HEK293 (cell line): ENCODE measurements around the gene HINT3.

Source experiments
- CTCF ChIA-PET: fragments of 350-600 bp; formaldehyde crosslinking; extraction: SDS; loops from one replicate; lab custom pipeline; 2021; ENCODE audit warnings: antibody characterized with exemption; lab: Yijun Ruan, JAX
- POLR2A ChIA-PET: fragments of 300-600 bp; formaldehyde crosslinking; extraction: SDS; loops from one replicate; lab custom pipeline; 2020; ENCODE audit warnings: antibody characterized with exemption, inconsistent platforms; lab: Yijun Ruan, JAX
- H3K27ac ChIP-seq: fragments of 200-500 bp; sonication (Bioruptor generic); 2 replicates; pipeline ENCODE4 v1.5.1; 2014; ENCODE audit warnings: low read depth, low read length, control low read depth, inconsistent platforms; ENCODE audit errors: extremely low read depth
- H3K36me3 ChIP-seq, 2 experiments: fragments of 200-500 bp in 1 of 2; sonication (Bioruptor generic) in 1 of 2; 1 replicate in 1 of 2; 2 replicates in 1 of 2; pipeline ENCODE4 v1.5.1; 2014 to 2017; ENCODE audit warnings: inconsistent platforms in 2 of 2, low read length in 2 of 2; ENCODE audit not compliant: control insufficient read depth in 2 of 2, insufficient read depth in 1 of 2
- H3K4me1 ChIP-seq: fragments of 200-500 bp; sonication (Bioruptor generic); 2 replicates; pipeline ENCODE4 v1.5.1; 2014; ENCODE audit warnings: mild to moderate bottlenecking, low read length, inconsistent platforms; ENCODE audit not compliant: control insufficient read depth, insufficient read depth
- H3K4me3 ChIP-seq: 2 replicates; pipeline ENCODE4 v1.5.1; 2011; ENCODE audit warnings: low read depth, mild to moderate bottlenecking, control low read depth, low read length, moderate library complexity
- H3K9me3 ChIP-seq: fragments of 200-500 bp; sonication (Bioruptor generic); 2 replicates; pipeline ENCODE4 v1.5.1; 2014; ENCODE audit warnings: low read depth, low read length, inconsistent platforms; ENCODE audit not compliant: control insufficient read depth, insufficient read depth
- KLF7 ChIP-seq: fragments of 450-650 bp; formaldehyde crosslinking; IDR thresholded peaks from 2 replicates; pipeline ENCODE4 v1.5.1; 2016; ENCODE audit warnings: missing biosample characterization, missing genetic modification characterization, borderline replicate concordance
- OSR2 ChIP-seq: fragments of 450-650 bp; formaldehyde crosslinking; IDR thresholded peaks from 2 replicates; pipeline ENCODE4 v1.5.1; 2016; ENCODE audit warnings: missing biosample characterization, missing genetic modification characterization
- PRDM1 ChIP-seq: fragments of 450-650 bp; formaldehyde crosslinking; IDR thresholded peaks from 2 replicates; pipeline ENCODE4; 2016; ENCODE audit warnings: missing biosample characterization, missing genetic modification characterization
- TCF7L2 ChIP-seq: IDR thresholded peaks from 2 replicates; pipeline ENCODE4 v1.6.1; 2011; ENCODE audit warnings: low read depth, mild to moderate bottlenecking, inconsistent platforms, low read length, moderate library complexity, borderline replicate concordance
- WT1 ChIP-seq: fragments of 450-650 bp; formaldehyde crosslinking; IDR thresholded peaks from 2 replicates; pipeline ENCODE4 v1.5.1; 2016; ENCODE audit warnings: missing biosample characterization, missing genetic modification characterization
- ZBTB1 ChIP-seq: fragments of 450-650 bp; formaldehyde crosslinking; IDR thresholded peaks from 2 replicates; pipeline ENCODE4 v1.5.1; 2016; ENCODE audit warnings: missing biosample characterization, missing genetic modification characterization
- ZBTB17 ChIP-seq: fragments of 450-650 bp; formaldehyde crosslinking; IDR thresholded peaks from 2 replicates; pipeline ENCODE4 v1.5.1; 2016; ENCODE audit warnings: missing biosample characterization, missing genetic modification characterization
- ZBTB48 ChIP-seq: fragments of 450-650 bp; formaldehyde crosslinking; IDR thresholded peaks from 2 replicates; pipeline ENCODE4 v1.5.1; 2016; ENCODE audit warnings: missing biosample characterization, missing genetic modification characterization
- ZBTB7A ChIP-seq: fragments of 450-650 bp; formaldehyde crosslinking; IDR thresholded peaks from 2 replicates; pipeline ENCODE4 v1.5.1; 2016; ENCODE audit warnings: low read depth, missing biosample characterization, missing genetic modification characterization
- ZEB2 ChIP-seq: fragments of 450-650 bp; formaldehyde crosslinking; IDR thresholded peaks from 2 replicates; pipeline ENCODE4 v1.5.1; 2016; ENCODE audit warnings: missing biosample characterization, missing genetic modification characterization
- ZFP69B ChIP-seq: fragments of 450-650 bp; formaldehyde crosslinking; IDR thresholded peaks from 2 replicates; pipeline ENCODE4 v1.5.1; 2016; ENCODE audit warnings: missing biosample characterization, missing genetic modification characterization
- ZNF155 ChIP-seq: fragments of 450-650 bp; formaldehyde crosslinking; IDR thresholded peaks from 2 replicates; pipeline ENCODE4 v1.5.1; 2016; ENCODE audit warnings: missing biosample characterization, missing genetic modification characterization
- ZNF175 ChIP-seq: fragments of 450-650 bp; formaldehyde crosslinking; IDR thresholded peaks from 2 replicates; pipeline ENCODE4 v1.5.1; 2016; ENCODE audit warnings: missing biosample characterization, missing genetic modification characterization
- ZNF211 ChIP-seq: fragments of 450-650 bp; formaldehyde crosslinking; IDR thresholded peaks from 2 replicates; pipeline ENCODE4 v1.5.1; 2016; ENCODE audit warnings: low read depth, missing biosample characterization, missing genetic modification characterization
- ZNF335 ChIP-seq: fragments of 450-650 bp; formaldehyde crosslinking; conservative IDR thresholded peaks from 2 replicates; pipeline ENCODE4 v1.5.1; 2016; ENCODE audit warnings: missing biosample characterization, missing genetic modification characterization
- ZNF391 ChIP-seq: fragments of 450-650 bp; formaldehyde crosslinking; IDR thresholded peaks from 2 replicates; pipeline ENCODE4 v1.5.1; 2016; ENCODE audit warnings: low read depth, missing biosample characterization, missing genetic modification characterization, borderline replicate concordance
- ZNF416 ChIP-seq: fragments of 450-650 bp; formaldehyde crosslinking; IDR thresholded peaks from 2 replicates; pipeline ENCODE4 v1.5.1; 2016; ENCODE audit warnings: missing biosample characterization, missing genetic modification characterization
- ZNF433 ChIP-seq: fragments of 450-650 bp; formaldehyde crosslinking; IDR thresholded peaks from 2 replicates; pipeline ENCODE4 v1.5.1; 2016; ENCODE audit warnings: missing biosample characterization, missing genetic modification characterization, low read depth
- ZNF560 ChIP-seq: fragments of 450-650 bp; formaldehyde crosslinking; IDR thresholded peaks from 2 replicates; pipeline ENCODE4 v1.5.1; 2017; ENCODE audit warnings: missing biosample characterization, missing genetic modification characterization, borderline replicate concordance
- ZNF571 ChIP-seq: fragments of 450-650 bp; formaldehyde crosslinking; IDR thresholded peaks from 2 replicates; pipeline ENCODE4 v1.5.0; 2017; ENCODE audit warnings: missing biosample characterization, missing genetic modification characterization
- ZNF596 ChIP-seq: fragments of 450-650 bp; IDR thresholded peaks from 2 replicates; pipeline ENCODE4 v1.5.0; 2018; ENCODE audit warnings: missing biosample characterization, mild to moderate bottlenecking, missing genetic modification characterization, moderate library complexity
- ZNF610 ChIP-seq: fragments of 450-650 bp; formaldehyde crosslinking; IDR thresholded peaks from 2 replicates; pipeline ENCODE4 v1.5.1; 2016; ENCODE audit warnings: missing biosample characterization, missing genetic modification characterization, borderline replicate concordance
- ZNF747 ChIP-seq: fragments of 450-650 bp; formaldehyde crosslinking; IDR thresholded peaks from 2 replicates; pipeline ENCODE4 v1.5.1; 2016; ENCODE audit warnings: missing biosample characterization, missing genetic modification characterization
- ZNF76 ChIP-seq: fragments of 450-650 bp; formaldehyde crosslinking; IDR thresholded peaks from 2 replicates; pipeline ENCODE4; 2016; ENCODE audit warnings: low read depth, missing biosample characterization, missing genetic modification characterization, borderline replicate concordance
- ZSCAN30 ChIP-seq: fragments of 450-650 bp; IDR thresholded peaks from 2 replicates; pipeline ENCODE4 v1.5.1; 2018; ENCODE audit warnings: missing biosample characterization, mild to moderate bottlenecking, missing genetic modification characterization, moderate library complexity
- TF ChIP-seq, protein P1 (sequence below): fragments of 450-650 bp; formaldehyde crosslinking; IDR thresholded peaks from 2 replicates; pipeline ENCODE4 v1.5.1; 2016; ENCODE audit warnings: missing biosample characterization, missing genetic modification characterization
- TF ChIP-seq, protein P2 (sequence below): fragments of 450-650 bp; formaldehyde crosslinking; IDR thresholded peaks from 2 replicates; pipeline ENCODE4 v1.5.1; 2016; ENCODE audit warnings: missing biosample characterization, missing genetic modification characterization
- TF ChIP-seq, protein P3 (sequence below): fragments of 450-650 bp; formaldehyde crosslinking; IDR thresholded peaks from 2 replicates; pipeline ENCODE4 v1.5.1; 2016; ENCODE audit warnings: missing biosample characterization, missing genetic modification characterization, low read depth

Gene HINT3

DNA sequence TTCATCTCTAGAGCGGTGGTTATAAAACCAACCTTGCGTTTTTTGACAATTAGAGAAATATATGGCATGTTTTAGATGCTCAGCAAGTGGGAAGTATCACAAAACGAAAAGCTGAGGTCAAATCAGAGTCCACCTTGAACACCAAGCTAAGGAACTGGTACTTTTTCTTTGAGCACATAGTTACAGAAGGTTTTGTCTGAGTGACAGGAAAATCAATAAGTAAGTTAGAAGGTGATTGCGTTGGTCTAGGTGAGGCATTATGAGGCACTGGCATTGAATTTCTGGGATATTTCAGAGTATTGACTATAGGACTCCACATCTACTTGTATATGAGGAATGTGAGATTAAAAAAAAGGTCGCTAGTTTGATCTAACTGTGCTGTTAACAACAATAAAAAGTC, 597 bp upstream of the HINT3 start:
- no peaks in the 10 kb centered on the region for H3K4me1 ChIP-seq
- POLR2A ChIA-PET: interaction anchor here (0.7 to 3.3 kb wide), 13 partner anchors 10 to 211 kb away, joined by 3 to 54 read pairs (median 5); partner anchors contain the start of genes NCOA7 and TRMT11
- TF ChIP-seq ZNF391 (tag by site-specific recombination): no peak
- TF ChIP-seq ZFP69B (tag by site-specific recombination): no peak
- TF ChIP-seq OSR2 (tag by site-specific recombination): no peak
- TF ChIP-seq ZBTB1 (tag by site-specific recombination): no peak
- TF ChIP-seq ZNF76 (tag by site-specific recombination): no peak
- TF ChIP-seq, protein P1, sequence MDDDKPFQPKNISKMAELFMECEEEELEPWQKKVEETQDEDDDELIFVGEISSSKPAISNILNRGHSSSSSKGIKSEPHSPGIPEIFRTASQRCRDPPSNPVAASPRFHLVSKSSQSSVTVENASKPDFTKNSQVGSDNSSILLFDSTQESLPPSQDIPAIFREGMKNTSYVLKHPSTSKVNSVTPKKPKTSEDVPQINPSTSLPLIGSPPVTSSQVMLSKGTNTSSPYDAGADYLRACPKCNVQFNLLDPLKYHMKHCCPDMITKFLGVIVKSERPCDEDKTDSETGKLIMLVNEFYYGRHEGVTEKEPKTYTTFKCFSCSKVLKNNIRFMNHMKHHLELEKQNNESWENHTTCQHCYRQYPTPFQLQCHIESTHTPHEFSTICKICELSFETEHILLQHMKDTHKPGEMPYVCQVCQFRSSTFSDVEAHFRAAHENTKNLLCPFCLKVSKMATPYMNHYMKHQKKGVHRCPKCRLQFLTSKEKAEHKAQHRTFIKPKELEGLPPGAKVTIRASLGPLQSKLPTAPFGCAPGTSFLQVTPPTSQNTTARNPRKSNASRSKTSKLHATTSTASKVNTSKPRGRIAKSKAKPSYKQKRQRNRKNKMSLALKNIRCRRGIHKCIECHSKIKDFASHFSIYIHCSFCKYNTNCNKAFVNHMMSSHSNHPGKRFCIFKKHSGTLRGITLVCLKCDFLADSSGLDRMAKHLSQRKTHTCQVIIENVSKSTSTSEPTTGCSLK (tag by site-specific recombination): no peak
- TF ChIP-seq ZNF571: no peak
- TF ChIP-seq ZNF175 (tag by site-specific recombination): no peak
- TF ChIP-seq, protein P2, sequence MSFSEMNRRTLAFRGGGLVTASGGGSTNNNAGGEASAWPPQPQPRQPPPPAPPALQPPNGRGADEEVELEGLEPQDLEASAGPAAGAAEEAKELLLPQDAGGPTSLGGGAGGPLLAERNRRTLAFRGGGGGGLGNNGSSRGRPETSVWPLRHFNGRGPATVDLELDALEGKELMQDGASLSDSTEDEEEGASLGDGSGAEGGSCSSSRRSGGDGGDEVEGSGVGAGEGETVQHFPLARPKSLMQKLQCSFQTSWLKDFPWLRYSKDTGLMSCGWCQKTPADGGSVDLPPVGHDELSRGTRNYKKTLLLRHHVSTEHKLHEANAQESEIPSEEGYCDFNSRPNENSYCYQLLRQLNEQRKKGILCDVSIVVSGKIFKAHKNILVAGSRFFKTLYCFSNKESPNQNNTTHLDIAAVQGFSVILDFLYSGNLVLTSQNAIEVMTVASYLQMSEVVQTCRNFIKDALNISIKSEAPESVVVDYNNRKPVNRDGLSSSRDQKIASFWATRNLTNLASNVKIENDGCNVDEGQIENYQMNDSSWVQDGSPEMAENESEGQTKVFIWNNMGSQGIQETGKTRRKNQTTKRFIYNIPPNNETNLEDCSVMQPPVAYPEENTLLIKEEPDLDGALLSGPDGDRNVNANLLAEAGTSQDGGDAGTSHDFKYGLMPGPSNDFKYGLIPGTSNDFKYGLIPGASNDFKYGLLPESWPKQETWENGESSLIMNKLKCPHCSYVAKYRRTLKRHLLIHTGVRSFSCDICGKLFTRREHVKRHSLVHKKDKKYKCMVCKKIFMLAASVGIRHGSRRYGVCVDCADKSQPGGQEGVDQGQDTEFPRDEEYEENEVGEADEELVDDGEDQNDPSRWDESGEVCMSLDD (tag by site-specific recombination): no peak
- H3K4me3 ChIP-seq: no peak overlapping the region
- CTCF ChIA-PET: interaction anchor here (0.6 to 5.3 kb wide), 60 partner anchors 9 to 1067 kb away, joined by 3 to 62 read pairs (median 5); partner anchors contain the start of genes NCOA7 and TRMT11
- no peaks in the 10 kb centered on the region for H3K9me3 ChIP-seq
- peaks cover 0 to 9% of the 10 kb centered on the region in 2 experiments; a peak in 1 of 3 replicates for H3K36me3 ChIP-seq
- H3K27ac ChIP-seq: no peak overlapping the region

DNA sequence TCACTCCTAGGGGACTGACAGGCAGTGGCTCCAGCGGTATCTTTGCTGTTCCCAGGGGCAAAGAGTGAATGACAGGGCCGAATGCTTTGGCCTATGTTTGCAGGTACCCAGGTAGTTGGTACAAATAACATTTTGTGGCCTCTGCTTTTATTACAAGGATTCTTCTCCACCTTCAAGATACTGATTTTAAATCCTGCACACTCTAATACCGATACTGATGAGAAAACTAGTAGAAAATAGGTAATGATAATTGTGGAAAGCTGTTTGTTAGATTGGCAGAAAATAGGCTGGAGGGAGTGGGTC, 772 bp downstream of the HINT3 start:
- Histone ChIP-seq H3K9me3 (no peaks in the 10 kb centered on the region), H3K4me3 (peak overlapping the region; percentile 83), H3K4me1 (no peaks in the 10 kb centered on the region)
- TF ChIP-seq ZNF433 (tag by site-specific recombination): no peak
- no peak for TF ChIP-seq ZSCAN30 (tag by site-specific recombination)
- TF ChIP-seq KLF7 (tag by site-specific recombination): 0 out of 2 replicates have a peak, but pooled peaks have one; percentile 1
- no peak for TF ChIP-seq ZNF596
- no peak for TF ChIP-seq ZNF747 (tag by site-specific recombination)
- no peak for TF ChIP-seq ZNF560 (tag by site-specific recombination)
- peak; percentile 43; the same call in 1 of the 2 replicates for TF ChIP-seq ZBTB17 (tag by site-specific recombination)
- peak; percentile 0; the same call in 1 of the 2 replicates for TF ChIP-seq ZBTB48 (tag by site-specific recombination)
- no peak for TF ChIP-seq ZEB2 (tag by site-specific recombination)
- TF ChIP-seq ZBTB7A: no peak
- no peak for TF ChIP-seq TCF7L2
- 0 out of 2 replicates have a peak, but pooled peaks have one; percentile 79 for TF ChIP-seq ZNF416 (tag by site-specific recombination)
- no peak for TF ChIP-seq ZNF335 (tag by site-specific recombination)
- TF ChIP-seq, protein P3, sequence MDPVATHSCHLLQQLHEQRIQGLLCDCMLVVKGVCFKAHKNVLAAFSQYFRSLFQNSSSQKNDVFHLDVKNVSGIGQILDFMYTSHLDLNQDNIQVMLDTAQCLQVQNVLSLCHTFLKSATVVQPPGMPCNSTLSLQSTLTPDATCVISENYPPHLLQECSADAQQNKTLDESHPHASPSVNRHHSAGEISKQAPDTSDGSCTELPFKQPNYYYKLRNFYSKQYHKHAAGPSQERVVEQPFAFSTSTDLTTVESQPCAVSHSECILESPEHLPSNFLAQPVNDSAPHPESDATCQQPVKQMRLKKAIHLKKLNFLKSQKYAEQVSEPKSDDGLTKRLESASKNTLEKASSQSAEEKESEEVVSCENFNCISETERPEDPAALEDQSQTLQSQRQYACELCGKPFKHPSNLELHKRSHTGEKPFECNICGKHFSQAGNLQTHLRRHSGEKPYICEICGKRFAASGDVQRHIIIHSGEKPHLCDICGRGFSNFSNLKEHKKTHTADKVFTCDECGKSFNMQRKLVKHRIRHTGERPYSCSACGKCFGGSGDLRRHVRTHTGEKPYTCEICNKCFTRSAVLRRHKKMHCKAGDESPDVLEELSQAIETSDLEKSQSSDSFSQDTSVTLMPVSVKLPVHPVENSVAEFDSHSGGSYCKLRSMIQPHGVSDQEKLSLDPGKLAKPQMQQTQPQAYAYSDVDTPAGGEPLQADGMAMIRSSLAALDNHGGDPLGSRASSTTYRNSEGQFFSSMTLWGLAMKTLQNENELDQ (tag by site-specific recombination): no peak
- TF ChIP-seq ZNF610: no peak
- no peak for TF ChIP-seq ZNF211 (tag by site-specific recombination)
- no peak for TF ChIP-seq WT1 (tag by site-specific recombination)
- TF ChIP-seq ZNF155: no peak
- no peak for TF ChIP-seq PRDM1 (tag by site-specific recombination)
- TF ChIP-seq, all 188 proteins: peak for 4
- POLR2A ChIA-PET: interaction anchor here (0.7 to 3.3 kb wide), 10 partner anchors 11 to 176 kb away, joined by 3 to 54 read pairs (median 8); partner anchors contain the start of genes NCOA7 and TRMT11
- CTCF ChIA-PET: interaction anchor here (0.5 to 4.3 kb wide), 29 partner anchors 10 to 628 kb away, joined by 3 to 62 read pairs (median 5); partner anchors contain the start of genes NCOA7 and TRMT11
- peak overlapping the region; percentile 94 for H3K27ac ChIP-seq
- peaks cover 0 to 13% of the 10 kb centered on the region in 2 experiments; a peak in 1 of 3 replicates for H3K36me3 ChIP-seq
